Body of pancreas (tissue), 4 donors: ENCODE measurements around the gene DTNBP1. TPM values are rescaled to one million over a fixed set of nuclear protein-coding genes. Genes with fewer than 3 reads are reported as not detected.

Experiments used
- ATAC-seq: fragments of 150-250 bp; one replicate; pipeline ENCODE4 v1.9.1; 2016
- DNase-seq, 4 donors: peaks; one replicate each; pipeline ENCODE4 v3.0.0-alpha.2; 2019
- H3K27ac ChIP-seq, 4 donors: fragments of 200-600 bp; sonication (generic); 1 replicate in 3 of 4; 2 replicates in 1 of 4; pipeline versions ENCODE4 v1.5.1 to v1.6.1; 2016 to 2019; ENCODE audit warnings: mild to moderate bottlenecking in 1 of 4, mixed read lengths in 1 of 4, moderate library complexity in 1 of 4
- H3K27me3 ChIP-seq, 2 donors: fragments of 200-600 bp; sonication (generic); one replicate each; pipeline ENCODE4 v1.6.0; 2016; ENCODE audit warnings: mild to moderate bottlenecking in 1 of 2
- H3K36me3 ChIP-seq, 2 donors: fragments of 200-600 bp; sonication (generic); replicated peaks in 1 of 2; 2 replicates each; pipeline ENCODE4 v1.5.1; 2016; ENCODE audit warnings: low read depth in 2 of 2; ENCODE audit not compliant: insufficient read depth in 1 of 2
- H3K4me1 ChIP-seq: fragments of 200-600 bp; sonication (generic); one replicate; pipeline ENCODE4 v1.6.0; 2016
- H3K4me3 ChIP-seq, 2 donors: fragments of 200-600 bp; sonication (generic); 1 replicate in 1 of 2; 2 replicates in 1 of 2; pipeline ENCODE4 v1.5.1; 2016 to 2019
- H3K9me3 ChIP-seq, 3 donors: fragments of 200-600 bp; sonication (generic); 1 replicate in 2 of 3; 2 replicates in 1 of 3; pipeline ENCODE4 v1.5.1; 2016
- POLR2A ChIP-seq, 3 donors: fragments of 450-650 bp; IDR thresholded peaks; one replicate each; pipeline ENCODE4 v1.6.1; 2016; ENCODE audit warnings: antibody characterized with exemption in 3 of 3, mild to moderate bottlenecking in 2 of 3
- WGBS, 2 donors: methylation state at CpG; one replicate each; pipeline ENCODE4 v1.1.5; 2017; 5-methylcytosine and 5-hydroxymethylcytosine counted together
- intact Hi-C: fragments of 100-400 bp; cut with DNase I; formaldehyde crosslinking; loops from one replicate; pipeline ENCODE4 v1.15.1; 2023
- total RNA-seq, 2 donors: library from RNA; depleted of rRNA; stranded (reverse); fragments of >200 nt; gene quantifications; one replicate each; pipeline ENCODE4 v1.1.0, GENCODE V29; 2016
- TF ChIP-seq, protein P1 (sequence below), 7 experiments: fragments of 450-650 bp in 4 of 7; fragments of 200-600 bp in 3 of 7; sonication (generic) in 3 of 7; IDR thresholded peaks; one replicate each; pipeline ENCODE4 v1.5.1; 2016 to 2019; ENCODE audit warnings: antibody characterized with exemption in 7 of 7

The DTNBP1 gene
- total RNA-seq, 2 donors from 2014 or later: 3.3 to 5.2 TPM

DNA sequence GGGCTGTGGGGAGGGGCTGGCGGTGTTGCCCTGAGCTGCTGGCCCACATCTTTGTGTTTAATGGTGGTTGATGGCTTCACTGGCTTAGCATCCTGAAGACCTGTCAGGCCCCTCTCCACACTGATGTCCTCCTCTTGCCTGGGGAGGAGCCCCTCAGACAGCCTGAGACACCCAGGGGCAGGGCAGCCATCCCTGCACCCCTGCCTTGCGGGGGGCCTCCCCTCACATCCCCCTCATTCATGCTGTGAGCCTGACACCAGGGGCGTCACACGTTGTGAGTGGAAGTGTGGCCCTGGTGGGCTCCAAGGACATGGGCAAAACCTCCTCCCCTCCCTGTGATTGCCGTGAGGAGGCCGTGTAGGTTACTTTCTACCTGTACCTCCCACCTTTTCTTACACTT is 152.7 kb downstream of the DTNBP1 start:
- Histone ChIP-seq H3K4me3 (no peak overlapping the region), H3K27me3 (no peaks in the 10 kb centered on the region), H3K9me3 (no peaks in the 10 kb centered on the region), H3K36me3 (peaks cover 0 to 9% of the 10 kb centered on the region in 2 donors), H3K4me1 (peaks cover 7% of the 10 kb centered on the region), H3K27ac (no peak overlapping the region)
- no peak for TF ChIP-seq POLR2A (IDR thresholded peaks at IDR 0.05)
- TF ChIP-seq, protein P1, sequence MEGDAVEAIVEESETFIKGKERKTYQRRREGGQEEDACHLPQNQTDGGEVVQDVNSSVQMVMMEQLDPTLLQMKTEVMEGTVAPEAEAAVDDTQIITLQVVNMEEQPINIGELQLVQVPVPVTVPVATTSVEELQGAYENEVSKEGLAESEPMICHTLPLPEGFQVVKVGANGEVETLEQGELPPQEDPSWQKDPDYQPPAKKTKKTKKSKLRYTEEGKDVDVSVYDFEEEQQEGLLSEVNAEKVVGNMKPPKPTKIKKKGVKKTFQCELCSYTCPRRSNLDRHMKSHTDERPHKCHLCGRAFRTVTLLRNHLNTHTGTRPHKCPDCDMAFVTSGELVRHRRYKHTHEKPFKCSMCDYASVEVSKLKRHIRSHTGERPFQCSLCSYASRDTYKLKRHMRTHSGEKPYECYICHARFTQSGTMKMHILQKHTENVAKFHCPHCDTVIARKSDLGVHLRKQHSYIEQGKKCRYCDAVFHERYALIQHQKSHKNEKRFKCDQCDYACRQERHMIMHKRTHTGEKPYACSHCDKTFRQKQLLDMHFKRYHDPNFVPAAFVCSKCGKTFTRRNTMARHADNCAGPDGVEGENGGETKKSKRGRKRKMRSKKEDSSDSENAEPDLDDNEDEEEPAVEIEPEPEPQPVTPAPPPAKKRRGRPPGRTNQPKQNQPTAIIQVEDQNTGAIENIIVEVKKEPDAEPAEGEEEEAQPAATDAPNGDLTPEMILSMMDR (IDR thresholded peaks at IDR 0.05): no peak
- DNase-seq (no peak), ATAC-seq (no peak)
- intact Hi-C loops: no loop called here
- WGBS, 2 donors: 93 to 96% methylated on average over 5 to 6 of the region's 6 CpGs

GRCh38 chr6:15509335-15509933 is 153.4 kb downstream of the DTNBP1 start:
- 80 to 85% methylated on average over 11 to 13 of the region's 13 CpGs for WGBS, 2 donors
- Histone ChIP-seq H3K4me3 (no peak overlapping the region), H3K36me3 (peaks cover 0 to 9% of the 10 kb centered on the region in 2 donors), H3K27ac (no peak overlapping the region), H3K4me1 (peaks cover 14% of the 10 kb centered on the region), H3K27me3 (no peaks in the 10 kb centered on the region), H3K9me3 (no peaks in the 10 kb centered on the region)
- DNase-seq (no peak), ATAC-seq (no peak)
- intact Hi-C loops: no loop called here
- no peak for TF ChIP-seq POLR2A (IDR thresholded peaks at IDR 0.05)
- TF ChIP-seq, protein P1 (IDR thresholded peaks at IDR 0.05): no peak

DNA sequence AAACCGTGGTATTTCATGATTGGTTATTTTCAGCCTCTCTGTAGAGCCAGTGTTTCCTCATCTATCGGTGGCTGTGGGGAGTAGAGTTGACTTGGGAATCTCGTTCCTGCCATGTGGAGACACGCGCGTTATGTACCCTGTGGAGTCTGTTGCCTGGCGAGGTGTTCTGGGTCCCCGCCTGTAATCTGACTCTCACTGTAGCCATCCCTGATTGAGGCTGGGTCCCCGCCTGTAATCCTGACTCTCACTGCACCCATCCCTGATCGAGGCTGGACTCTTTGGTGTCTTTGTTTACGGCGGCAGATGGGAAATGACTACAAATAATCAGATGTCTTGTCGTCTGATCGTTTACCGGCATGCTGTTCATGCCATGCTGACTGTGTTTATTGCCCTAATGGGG is 153.9 kb downstream of the DTNBP1 start:
- intact Hi-C loops: no loop called here
- TF ChIP-seq, protein P1 (IDR thresholded peaks at IDR 0.05): no peak
- no peak for TF ChIP-seq POLR2A (IDR thresholded peaks at IDR 0.05)
- Histone ChIP-seq H3K27me3 (no peaks in the 10 kb centered on the region), H3K36me3 (peaks cover 0 to 9% of the 10 kb centered on the region in 2 donors), H3K4me1 (peaks cover 19% of the 10 kb centered on the region), H3K27ac (no peak overlapping the region), H3K9me3 (no peaks in the 10 kb centered on the region), H3K4me3 (no peak overlapping the region)
- 87 to 95% methylated on average over 15 of the region's 15 CpGs for WGBS, 2 donors
- DNase-seq (no peak), ATAC-seq (no peak)

- peaks cover 19% of the 10 kb centered on the region for H3K4me1 ChIP-seq
- no peak overlapping the region for H3K27ac ChIP-seq
- no peak for ATAC-seq
- DNase-seq: no peak
- 79 to 88% methylated on average over 6 of the region's 6 CpGs for WGBS, 2 donors
- peaks cover 0 to 9% of the 10 kb centered on the region in 2 donors for H3K36me3 ChIP-seq
- no peaks in the 10 kb centered on the region for H3K27me3 ChIP-seq
- intact Hi-C loops: no loop called here
- H3K9me3 ChIP-seq: no peaks in the 10 kb centered on the region
- no peak for TF ChIP-seq POLR2A (IDR thresholded peaks at IDR 0.05)
- TF ChIP-seq, protein P1 (IDR thresholded peaks at IDR 0.05): no peak
- no peak overlapping the region for H3K4me3 ChIP-seq
Observed at GRCh38 chr6:15508441-15508871, 154.4 kb downstream of the DTNBP1 start.

- ATAC-seq (no peak), DNase-seq (no peak)
- Histone ChIP-seq H3K27me3 (no peaks in the 10 kb centered on the region), H3K4me1 (peaks cover 19% of the 10 kb centered on the region), H3K9me3 (no peaks in the 10 kb centered on the region), H3K27ac (no peak overlapping the region), H3K36me3 (peaks cover 0 to 6% of the 10 kb centered on the region in 2 donors), H3K4me3 (no peak overlapping the region)
- 82 to 94% methylated on average over 11 to 14 of the region's 14 CpGs for WGBS, 2 donors
- intact Hi-C loops: no loop called here
- TF ChIP-seq, protein P1 (IDR thresholded peaks at IDR 0.05): no peak
- TF ChIP-seq POLR2A (IDR thresholded peaks at IDR 0.05): no peak
Observed at GRCh38 chr6:15507746-15508145, 155.1 kb downstream of the DTNBP1 start.
